Muscle layer of colon (tissue), 2 donors: ENCODE data around the gene ENGASE.

Experiments used
- H3K27ac ChIP-seq: one replicate; pipeline ENCODE4 v1.7.0; 2013; ENCODE audit warnings: low read depth, mild to moderate bottlenecking, low read length, moderate library complexity
- H3K27me3 ChIP-seq, 2 donors: one replicate each; pipeline ENCODE4 v1.7.0; 2013; ENCODE audit warnings: low read length in 2 of 2, mild to moderate bottlenecking in 2 of 2; ENCODE audit not compliant: insufficient read depth in 2 of 2, control insufficient read depth in 1 of 2
- H3K36me3 ChIP-seq: one replicate; pipeline ENCODE4 v1.7.0; 2013; ENCODE audit warnings: mild to moderate bottlenecking, low read length; ENCODE audit not compliant: insufficient read depth
- H3K4me1 ChIP-seq: one replicate; pipeline ENCODE4 v1.7.0; 2013; ENCODE audit warnings: mild to moderate bottlenecking, low read length; ENCODE audit not compliant: insufficient read depth
- H3K4me3 ChIP-seq, 2 donors: one replicate each; pipeline ENCODE4 v1.7.0; 2013; ENCODE audit warnings: low read length in 2 of 2, low read depth in 1 of 2, mild to moderate bottlenecking in 1 of 2, moderate library complexity in 1 of 2
- H3K9ac ChIP-seq: one replicate; pipeline ENCODE4 v1.7.0; 2013; ENCODE audit warnings: low read length
- H3K9me3 ChIP-seq: one replicate; pipeline ENCODE4 v1.7.0; 2013; ENCODE audit warnings: mild to moderate bottlenecking, low read length
- donor health status: abdominal sarcoma.
- donor health status: Adenocarcinoma of cecum.

Gene ENGASE

GRCh38 chr17:79117905-79118487 lies 43.4 kb downstream of the ENGASE start:
- Histone ChIP-seq H3K9me3 (no peaks in the 10 kb centered on the region), H3K36me3 (peaks cover 5% of the 10 kb centered on the region), H3K27ac (no peak overlapping the region), H3K27me3 (no peaks in the 10 kb centered on the region), H3K4me3 (no peak overlapping the region), H3K9ac (no peak overlapping the region), H3K4me1 (peaks cover 23% of the 10 kb centered on the region)

GRCh38 chr17:79118924-79119323 lies 44.3 kb downstream of the ENGASE start:
- Histone ChIP-seq H3K27ac (no peak overlapping the region), H3K4me3 (no peak overlapping the region), H3K4me1 (peaks cover 22% of the 10 kb centered on the region), H3K9ac (no peak overlapping the region), H3K9me3 (no peaks in the 10 kb centered on the region), H3K36me3 (peaks cover 1% of the 10 kb centered on the region), H3K27me3 (no peaks in the 10 kb centered on the region)

DNA sequence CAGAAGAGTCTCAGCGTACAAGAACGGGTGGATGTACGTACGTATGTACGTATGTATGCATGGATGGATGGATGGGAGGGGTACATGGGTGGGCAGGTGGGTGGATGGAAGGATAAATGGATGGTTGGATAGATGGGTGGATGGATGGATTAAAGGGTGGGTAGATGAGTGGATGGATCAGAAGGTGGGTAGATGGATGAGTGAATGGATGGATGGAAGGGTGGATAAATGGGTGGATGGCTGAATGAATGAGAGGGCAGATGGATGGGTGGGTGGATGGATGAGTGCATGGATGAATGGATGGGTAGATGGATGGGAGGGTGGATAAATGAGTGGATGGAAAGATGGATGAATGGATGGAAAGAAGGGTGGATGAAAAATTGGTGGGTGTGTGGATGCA lies 45.6 kb downstream of the ENGASE start:
- Histone ChIP-seq H3K36me3 (no peaks in the 10 kb centered on the region), H3K27ac (no peak overlapping the region), H3K4me3 (no peak overlapping the region), H3K9me3 (no peaks in the 10 kb centered on the region), H3K4me1 (peaks cover 9% of the 10 kb centered on the region), H3K27me3 (no peaks in the 10 kb centered on the region), H3K9ac (no peak overlapping the region)

- H3K9me3 ChIP-seq = no peaks in the 10 kb centered on the region
- no peak overlapping the region for H3K27ac ChIP-seq
- no peaks in the 10 kb centered on the region for H3K27me3 ChIP-seq
- no peak overlapping the region for H3K9ac ChIP-seq
- H3K4me3 ChIP-seq = no peak overlapping the region
- no peaks in the 10 kb centered on the region for H3K36me3 ChIP-seq
- H3K4me1 ChIP-seq = no peaks in the 10 kb centered on the region
Observed at GRCh38 chr17:79123988-79124387, 49.4 kb downstream of the ENGASE start.

GRCh38 chr17:79124513-79125209 lies 50.0 kb downstream of the ENGASE start:
- Histone ChIP-seq H3K9me3 (no peaks in the 10 kb centered on the region), H3K27ac (no peak overlapping the region), H3K9ac (no peak overlapping the region), H3K4me1 (no peaks in the 10 kb centered on the region), H3K27me3 (no peaks in the 10 kb centered on the region), H3K4me3 (no peak overlapping the region), H3K36me3 (no peaks in the 10 kb centered on the region)

DNA sequence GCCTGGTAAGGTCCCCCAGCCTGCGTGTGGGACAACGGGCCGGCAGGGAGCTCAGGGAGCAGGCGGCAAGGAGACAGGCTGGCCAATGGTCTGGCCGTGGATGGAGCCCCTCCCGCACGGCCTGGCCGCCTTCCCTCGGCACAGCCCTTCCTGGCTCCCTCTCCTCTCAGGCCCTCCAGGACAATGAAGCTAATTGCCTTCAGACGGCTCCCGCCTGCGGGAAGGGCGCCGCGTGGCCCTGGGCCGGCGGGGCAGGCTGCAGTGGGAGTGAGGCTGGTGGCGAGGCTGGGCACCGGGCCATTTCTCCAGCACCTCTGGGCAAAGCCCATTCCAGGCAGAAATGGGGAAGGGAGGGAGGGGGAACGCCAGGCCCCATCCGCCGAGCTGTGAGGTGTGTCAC lies 50.9 kb downstream of the ENGASE start:
- Histone ChIP-seq H3K4me1 (no peaks in the 10 kb centered on the region), H3K9me3 (no peaks in the 10 kb centered on the region), H3K27me3 (no peaks in the 10 kb centered on the region), H3K4me3 (no peak overlapping the region), H3K27ac (no peak overlapping the region), H3K9ac (no peak overlapping the region), H3K36me3 (no peaks in the 10 kb centered on the region)

DNA sequence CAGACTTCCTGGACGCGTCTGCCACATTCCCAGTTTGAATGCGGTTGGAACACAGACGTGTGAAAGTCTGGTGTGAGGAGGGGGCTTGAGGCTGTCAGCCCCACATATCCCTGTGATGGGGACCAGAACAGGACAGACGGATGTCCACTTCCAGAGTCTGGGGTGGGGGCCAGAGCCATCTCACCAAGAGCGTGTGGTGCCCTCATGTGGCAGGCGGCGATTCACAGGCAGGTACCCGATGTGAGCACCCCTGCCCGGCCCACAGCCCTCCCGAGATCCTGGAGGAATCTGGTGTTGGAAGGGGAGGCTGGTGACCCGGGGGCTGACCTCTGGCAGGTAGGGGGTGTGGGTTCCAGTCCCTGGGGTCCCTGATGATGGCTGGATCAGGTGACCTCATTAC lies 51.5 kb downstream of the ENGASE start:
- H3K9ac ChIP-seq = no peak overlapping the region
- no peaks in the 10 kb centered on the region for H3K9me3 ChIP-seq
- H3K4me3 ChIP-seq = no peak overlapping the region
- no peaks in the 10 kb centered on the region for H3K36me3 ChIP-seq
- H3K27me3 ChIP-seq = no peaks in the 10 kb centered on the region
- H3K4me1 ChIP-seq = no peaks in the 10 kb centered on the region
- no peak overlapping the region for H3K27ac ChIP-seq

DNA sequence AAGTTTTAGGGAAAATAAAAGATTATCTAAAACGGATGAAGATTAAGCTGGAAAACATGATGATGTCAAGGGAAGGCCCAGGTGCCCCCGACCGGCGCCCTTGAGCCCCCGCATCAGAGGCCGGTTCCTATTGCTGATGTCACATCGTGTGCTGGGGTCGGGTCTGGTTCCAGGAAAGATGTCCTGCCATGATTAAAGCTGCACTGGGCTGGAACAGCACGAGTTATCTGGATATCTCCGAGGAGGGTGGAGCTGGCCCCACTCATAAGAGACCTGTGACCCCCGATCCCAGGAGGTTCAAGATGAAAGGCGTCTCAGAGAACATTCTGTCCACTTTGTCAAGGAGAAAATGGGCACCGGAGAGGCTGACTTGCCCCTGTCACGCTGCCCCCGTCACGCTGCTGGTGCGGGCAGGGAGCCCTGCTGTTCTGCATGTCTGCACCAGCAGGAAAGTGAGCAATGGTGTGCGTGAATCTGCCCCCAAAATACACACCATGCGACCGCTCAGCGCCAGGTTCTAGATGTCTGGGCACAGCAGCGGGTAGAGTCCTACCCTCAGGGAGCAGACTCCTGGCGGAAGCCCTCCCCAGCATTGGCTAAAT lies 53.0 kb downstream of the ENGASE start:
- no peak overlapping the region for H3K9ac ChIP-seq
- no peaks in the 10 kb centered on the region for H3K4me1 ChIP-seq
- H3K27ac ChIP-seq = no peak overlapping the region
- H3K4me3 ChIP-seq = no peak overlapping the region
- no peaks in the 10 kb centered on the region for H3K9me3 ChIP-seq
- no peaks in the 10 kb centered on the region for H3K27me3 ChIP-seq
- no peaks in the 10 kb centered on the region for H3K36me3 ChIP-seq

GRCh38 chr17:79129523-79129922 lies 54.9 kb downstream of the ENGASE start:
- Histone ChIP-seq H3K4me1 (no peaks in the 10 kb centered on the region), H3K27me3 (no peaks in the 10 kb centered on the region), H3K27ac (no peak overlapping the region), H3K4me3 (no peak overlapping the region), H3K36me3 (no peaks in the 10 kb centered on the region), H3K9ac (no peak overlapping the region), H3K9me3 (no peaks in the 10 kb centered on the region)

DNA sequence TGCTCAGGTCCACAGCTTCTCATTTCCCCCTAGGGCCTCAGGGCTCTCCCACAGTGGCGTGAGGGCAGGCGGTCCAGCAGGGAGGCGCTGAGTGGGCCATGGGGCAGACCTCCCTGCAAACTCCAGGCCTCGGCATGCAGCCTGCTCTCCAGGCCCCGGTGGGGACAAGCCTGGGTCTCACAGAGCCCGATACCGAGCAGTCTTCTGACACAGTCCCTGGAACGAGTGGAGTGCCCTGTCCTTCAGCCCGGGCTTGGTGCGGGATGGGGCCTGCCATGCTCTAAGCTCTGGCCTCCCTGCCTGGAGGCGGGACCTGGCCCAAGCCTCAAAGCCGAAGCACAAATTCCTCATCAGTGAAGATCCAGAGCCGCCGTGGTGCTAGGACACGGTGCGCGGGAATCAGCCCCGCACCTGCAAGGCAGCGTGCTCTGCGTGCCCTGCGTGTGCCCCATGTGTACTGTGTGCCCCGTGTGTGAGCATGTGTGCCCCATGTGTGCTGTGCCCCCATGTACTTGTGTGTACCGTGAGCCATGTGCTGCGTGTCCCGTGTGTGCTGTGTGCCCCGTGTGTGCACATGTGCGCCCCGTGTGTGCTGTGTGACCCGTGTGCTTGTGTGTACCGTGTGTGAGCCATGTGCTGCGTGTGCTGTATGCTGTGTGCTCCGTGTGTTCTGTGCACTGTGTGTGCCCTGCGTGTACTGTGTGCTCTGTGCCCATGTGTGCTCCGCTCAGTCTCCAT lies 56.1 kb downstream of the ENGASE start:
- no peaks in the 10 kb centered on the region for H3K27me3 ChIP-seq
- no peak overlapping the region for H3K9ac ChIP-seq
- H3K36me3 ChIP-seq = no peaks in the 10 kb centered on the region
- no peak overlapping the region for H3K27ac ChIP-seq
- no peak overlapping the region for H3K4me3 ChIP-seq
- no peaks in the 10 kb centered on the region for H3K9me3 ChIP-seq
- no peaks in the 10 kb centered on the region for H3K4me1 ChIP-seq

DNA sequence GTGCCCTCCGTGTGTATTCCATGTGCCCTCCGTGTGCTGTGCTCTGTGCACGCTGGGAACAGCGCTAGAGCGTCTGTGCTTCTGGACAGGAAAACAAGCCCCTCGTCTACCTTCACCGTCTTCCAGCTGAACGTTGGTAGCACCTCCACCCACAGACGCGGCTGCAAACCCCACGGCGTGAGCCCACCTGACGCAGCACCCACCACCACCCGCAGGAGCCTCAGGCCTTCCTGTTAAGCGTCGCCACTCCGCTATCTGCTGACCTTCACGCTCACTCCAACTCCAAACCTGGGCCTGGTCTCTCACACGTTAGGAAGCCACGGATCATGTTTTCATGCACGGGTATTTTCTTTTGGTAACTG lies 56.6 kb downstream of the ENGASE start:
- Histone ChIP-seq H3K27ac (no peak overlapping the region), H3K36me3 (no peaks in the 10 kb centered on the region), H3K4me3 (no peak overlapping the region), H3K27me3 (no peaks in the 10 kb centered on the region), H3K9me3 (no peaks in the 10 kb centered on the region), H3K4me1 (no peaks in the 10 kb centered on the region), H3K9ac (no peak overlapping the region)
